Myocyte (in vitro differentiated cells): ENCODE data around the gene STUM. TPM values are rescaled to one million over a fixed set of nuclear protein-coding genes. Genes with fewer than 3 reads are reported as not detected.
"Not testable (repeated sequence)": the region's sequence is repeated elsewhere in the genome, so short reads cannot be mapped to it uniquely, and the experiment has no call there.

ENCODE experiments used
- DNase-seq: peaks from one replicate; pipeline ENCODE4 v3.0.0-alpha.2; 2012; ENCODE audit warnings: low read depth
- polyA plus RNA-seq: library from polyadenylated mRNA; unstranded; fragments of >200 nt; gene quantifications from one replicate; pipeline ENCODE4 v1.2.1, GENCODE V29; 2012; ENCODE audit warnings: missing spikeins
- total RNA-seq: library from RNA; depleted of rRNA; stranded (reverse); fragments of >200 nt; gene quantifications from 2 replicates; pipeline ENCODE4 v1.2.3, GENCODE V29; 2014

Gene STUM, protein sequence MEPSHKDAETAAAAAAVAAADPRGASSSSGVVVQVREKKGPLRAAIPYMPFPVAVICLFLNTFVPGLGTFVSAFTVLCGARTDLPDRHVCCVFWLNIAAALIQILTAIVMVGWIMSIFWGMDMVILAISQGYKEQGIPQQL
- total RNA-seq: 0.16 and 0.52 TPM in 2 replicates
- polyA plus RNA-seq: 0.67 TPM

GRCh38 chr1:226548256-226549093 lies at the start of gene STUM:
Gene STUM (plus strand): TSS chr1:226548764. CDS start chr1:226548905, 141 bp downstream.
- DNase-seq: no peak

DNA sequence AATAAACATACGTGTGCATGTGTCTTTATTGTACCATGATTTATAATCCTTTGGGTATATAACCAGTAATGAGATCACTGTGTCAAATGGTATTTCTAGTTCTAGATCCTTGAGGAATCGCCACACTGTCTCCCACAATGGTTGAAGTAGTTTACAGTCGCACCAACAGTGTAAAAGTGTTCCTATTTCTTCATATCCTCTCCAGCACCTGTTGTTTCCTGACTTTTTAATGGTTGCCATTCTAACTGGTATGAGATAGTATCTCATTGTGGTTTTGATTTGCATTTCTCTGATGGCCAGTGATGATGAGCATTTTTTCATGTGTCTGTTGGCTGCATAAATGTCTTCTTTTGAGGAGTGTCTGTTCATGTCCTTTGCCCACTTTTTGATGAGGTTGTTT lies 48.9 kb upstream of the STUM start:
- not testable (repeated sequence) for DNase-seq

GRCh38 chr1:226506021-226506420 lies 42.5 kb upstream of the STUM start:
- no peak for DNase-seq

GRCh38 chr1:226506921-226507320 lies 41.6 kb upstream of the STUM start:
- DNase-seq: no peak

DNA sequence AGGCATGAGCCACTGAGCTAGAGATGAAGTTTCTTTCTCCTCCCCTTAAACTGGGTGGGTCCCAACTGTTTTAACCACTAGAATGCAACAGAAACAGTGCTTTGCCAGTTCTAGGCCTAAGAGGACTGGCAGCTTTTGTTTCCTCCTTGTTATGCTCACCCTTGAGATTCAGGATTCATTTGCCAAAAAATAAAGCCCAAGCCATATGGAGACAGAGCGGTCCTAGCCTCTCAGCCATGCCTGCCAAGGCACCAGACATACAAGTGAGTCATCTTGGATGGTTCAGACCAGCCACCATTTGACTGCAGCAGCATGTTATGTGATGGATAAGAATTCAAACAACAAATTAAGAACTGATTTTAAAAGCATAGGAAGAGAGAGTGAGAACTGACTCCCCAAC lies 38.1 kb upstream of the STUM start:
- DNase-seq: no peak

DNA sequence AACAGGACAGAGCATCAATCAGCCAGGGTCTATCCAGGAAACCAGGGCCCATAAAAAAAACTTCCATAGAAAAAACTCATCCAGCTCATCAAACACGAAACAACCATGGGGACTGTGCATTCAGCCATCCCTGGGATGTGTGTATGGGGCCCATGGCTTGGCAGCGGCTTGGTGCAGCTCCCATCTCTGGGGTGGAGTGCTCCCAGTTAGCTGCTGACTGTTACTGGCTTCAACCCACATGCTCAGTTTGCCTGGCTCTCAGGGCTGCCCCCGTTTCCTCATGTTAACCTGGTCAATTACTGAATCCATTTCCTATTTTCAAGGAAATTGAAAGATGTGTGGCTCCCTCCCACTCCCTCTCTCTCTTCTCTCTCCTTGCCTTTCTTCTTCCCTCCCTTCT lies 37.3 kb upstream of the STUM start:
- no peak for DNase-seq

DNA sequence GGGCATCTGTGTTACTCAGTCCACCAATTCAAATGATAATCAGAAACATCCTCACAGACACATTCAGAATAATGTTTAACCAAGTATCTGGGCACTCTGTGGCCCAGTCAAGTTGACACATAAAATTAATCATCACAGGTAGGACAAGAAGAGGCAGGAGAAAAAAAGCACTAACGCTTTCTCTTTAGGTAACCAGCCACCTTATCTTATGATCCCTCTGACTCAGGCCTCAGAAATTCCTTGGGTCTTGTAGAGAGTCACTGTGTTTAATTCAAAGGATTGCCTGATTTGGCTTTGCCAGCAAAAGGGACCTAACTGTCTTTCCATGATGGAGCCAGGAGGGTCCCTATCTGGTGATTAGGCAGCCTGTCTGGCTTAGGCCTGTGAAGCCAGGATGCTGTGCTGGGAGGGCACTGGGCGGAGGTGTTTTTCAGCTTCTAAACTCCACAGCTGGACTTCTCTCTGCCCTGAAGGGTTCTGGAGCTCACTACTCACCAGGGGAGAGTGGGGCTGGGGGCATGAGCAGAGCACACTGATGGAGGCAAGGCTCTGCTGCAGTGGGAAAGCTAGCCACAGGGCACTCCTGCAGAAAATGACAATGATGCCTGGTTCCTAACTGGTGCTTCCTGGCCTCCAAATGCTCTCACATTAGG lies 36.4 kb upstream of the STUM start:
- no peak for DNase-seq

- DNase-seq: no peak
These were observed 30.2 kb upstream of the STUM start for GRCh38 chr1:226518375-226518774.

GRCh38 chr1:226519135-226519534 lies 29.4 kb upstream of the STUM start:
- no peak for DNase-seq

DNA sequence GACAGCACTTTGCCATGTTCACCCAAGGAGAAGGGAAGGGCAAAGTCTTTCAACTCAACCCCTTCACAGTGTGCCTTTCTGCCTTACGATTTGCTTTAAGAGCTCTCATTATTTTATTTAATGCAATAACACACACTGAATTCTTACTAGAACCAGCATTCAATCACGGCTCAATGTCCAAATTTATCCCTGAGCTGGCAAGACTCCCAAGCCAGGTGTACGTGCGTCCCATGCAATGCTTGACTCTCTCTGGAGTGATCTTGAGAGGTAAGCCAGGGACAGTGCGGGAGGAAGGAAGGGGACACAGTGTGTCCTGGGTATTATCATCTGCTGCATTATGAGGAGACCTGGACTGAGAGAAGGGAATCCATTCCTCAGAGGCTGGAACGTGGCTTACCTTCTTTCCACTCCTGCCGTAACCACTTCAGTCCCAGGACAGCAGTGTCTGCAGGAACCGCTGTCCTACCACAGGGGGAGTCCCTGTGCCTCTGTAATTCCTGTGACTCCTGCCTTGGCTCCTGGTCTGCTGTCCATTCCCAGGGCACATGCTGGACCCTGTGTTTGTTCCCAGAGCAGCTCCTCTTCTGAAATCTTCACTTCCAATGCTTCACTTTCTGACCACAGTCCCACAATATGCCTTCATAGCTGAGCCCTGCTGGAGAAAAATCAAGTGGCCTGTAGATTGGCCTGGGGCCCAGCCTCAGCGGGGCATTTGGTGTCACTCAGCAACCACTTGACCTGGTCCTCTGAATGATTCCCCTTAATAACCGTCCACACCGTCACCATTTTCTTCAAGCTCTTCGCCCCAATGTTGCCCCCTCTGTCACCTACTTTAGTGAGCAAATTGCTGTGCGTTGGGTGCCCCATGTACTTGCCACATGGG lies 28.6 kb upstream of the STUM start:
- DNase-seq: peak; percentile 36

- DNase-seq: peak; percentile 66
These were observed 27.8 kb upstream of the STUM start for GRCh38 chr1:226520640-226521355.

- DNase-seq: no peak
These were observed 24.7 kb upstream of the STUM start for GRCh38 chr1:226523646-226524406.

GRCh38 chr1:226524547-226524946 lies 24.0 kb upstream of the STUM start:
- no peak for DNase-seq

DNA sequence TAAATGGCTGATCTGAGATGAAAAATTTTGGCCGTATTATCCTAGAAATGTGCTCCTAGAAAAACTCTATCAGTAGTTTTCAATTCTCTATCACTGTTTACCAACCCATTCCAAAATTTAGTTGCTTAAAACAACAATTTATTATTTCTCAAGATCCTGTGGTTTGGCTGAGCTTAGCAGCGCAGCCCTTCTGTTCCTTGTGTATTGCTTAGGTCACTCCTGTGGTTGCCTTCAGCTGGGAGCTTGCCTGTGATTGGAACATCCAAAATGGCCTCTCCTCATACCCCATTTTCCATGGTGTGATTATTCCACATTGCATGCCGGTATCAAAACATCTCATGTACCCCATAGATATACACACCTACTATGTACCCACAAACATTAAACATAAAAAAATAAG lies 22.8 kb upstream of the STUM start:
- DNase-seq: no peak

DNA sequence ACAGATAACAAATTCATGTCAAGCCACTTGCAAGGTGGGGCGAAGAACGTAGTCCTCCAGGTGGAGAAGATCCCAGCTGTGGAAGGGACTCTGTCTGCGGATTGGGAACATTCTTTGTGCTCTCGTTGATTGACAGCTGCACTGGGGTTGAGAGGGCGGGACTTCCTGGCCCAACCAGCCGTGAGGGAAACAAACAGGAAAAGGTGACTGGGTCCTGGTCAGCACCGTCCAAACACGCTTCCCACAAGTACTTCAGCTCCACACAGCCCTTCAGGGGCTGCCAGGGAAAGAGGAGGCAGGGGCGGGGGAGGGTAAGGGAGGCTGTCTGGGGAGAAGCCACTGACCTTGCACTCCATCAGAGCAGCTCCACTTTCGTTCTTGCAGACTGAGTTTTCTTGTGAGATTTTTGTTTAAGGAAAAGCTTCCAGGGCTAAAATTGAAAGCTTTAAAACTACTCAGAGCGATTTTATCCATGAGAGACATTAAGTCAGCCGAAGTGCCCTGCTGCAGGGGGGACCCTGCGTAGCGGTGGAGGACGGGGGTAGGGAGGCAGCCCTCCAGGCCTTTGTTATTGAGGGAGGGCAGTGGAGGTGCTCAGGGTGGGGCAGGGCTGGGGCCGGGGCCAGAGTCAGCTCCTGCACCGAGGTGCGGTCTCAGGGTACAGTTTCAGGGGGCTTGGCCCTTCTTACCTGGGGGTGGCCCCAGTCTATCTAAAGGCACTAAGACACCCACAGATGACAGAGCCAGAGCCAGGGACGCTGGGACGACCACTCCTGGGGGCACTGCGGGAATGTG lies 21.6 kb upstream of the STUM start:
- DNase-seq: no peak

- peak; percentile 51 for DNase-seq
These were observed 18.7 kb upstream of the STUM start for GRCh38 chr1:226529891-226530290.

DNA sequence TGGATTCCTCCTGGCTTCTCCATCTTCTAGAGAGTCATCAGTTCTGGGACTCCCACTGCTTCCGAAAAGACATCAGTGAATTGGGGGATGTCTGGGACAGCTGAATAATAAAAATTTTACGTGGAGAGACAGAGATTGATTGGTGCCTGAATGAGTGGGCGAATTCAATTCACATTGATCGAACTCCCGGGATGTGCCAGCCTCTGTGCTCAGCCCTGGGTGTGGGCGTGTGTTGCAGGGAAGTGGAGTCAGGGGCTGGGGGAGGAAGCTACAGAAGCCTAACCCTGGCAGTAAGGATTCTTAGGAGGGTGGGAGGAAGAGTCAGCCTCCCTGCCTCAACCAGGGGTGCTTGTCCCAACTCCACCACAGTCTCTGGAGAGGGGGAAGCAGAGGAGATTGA lies 18.0 kb upstream of the STUM start:
- DNase-seq: no peak

DNA sequence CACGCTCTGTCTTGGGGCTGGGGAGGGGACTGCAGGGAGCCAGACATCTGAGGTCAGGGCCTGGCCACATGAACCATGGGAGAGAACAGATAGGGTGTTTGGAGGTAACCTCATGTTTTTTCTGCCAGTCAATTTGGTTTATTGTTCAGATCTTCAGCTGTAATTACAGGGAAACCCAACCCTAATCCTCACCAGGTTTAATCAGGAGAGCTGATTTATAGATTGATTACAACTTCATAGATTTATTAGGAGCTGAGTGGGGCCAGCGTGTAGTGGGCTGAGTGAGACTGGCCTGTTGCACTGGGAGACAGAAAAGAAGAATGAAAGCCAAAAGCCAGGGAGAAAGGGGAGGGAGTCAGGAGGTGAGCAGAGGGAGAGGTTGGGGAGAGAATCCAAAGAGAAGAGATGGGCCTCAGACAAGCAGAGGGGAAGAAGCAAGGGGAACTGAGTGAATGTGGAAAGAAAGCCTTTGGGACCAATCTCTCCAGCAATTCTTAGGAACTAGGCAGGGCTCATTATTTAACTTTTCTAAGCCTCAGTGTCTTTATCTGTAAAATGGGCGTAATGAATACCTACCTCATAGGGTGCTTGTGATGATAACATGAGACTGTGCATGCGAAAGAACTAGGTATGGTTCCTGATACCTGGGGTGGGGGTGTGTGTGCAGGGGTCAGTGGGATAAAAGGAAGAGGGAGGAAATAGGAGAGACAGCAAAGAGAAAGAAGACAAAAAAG lies 17.0 kb upstream of the STUM start:
- no peak for DNase-seq
